Mucosa of rectum (tissue), 2 donors: ENCODE results near the gene NLRX1.
"Not testable (repeated sequence)": the region's sequence is repeated elsewhere in the genome, so short reads cannot be mapped to it uniquely, and the experiment has no call there.

Experiments used
- H3K27ac ChIP-seq, 2 donors: one replicate each; pipeline ENCODE4 v1.7.0; 2013; ENCODE audit warnings: inconsistent platforms in 2 of 2, low read depth in 2 of 2, low read length in 2 of 2
- H3K27me3 ChIP-seq, 2 donors: one replicate each; pipeline ENCODE4 v1.7.0; 2013; ENCODE audit warnings: low read length in 2 of 2; ENCODE audit not compliant: control insufficient read depth in 2 of 2, insufficient read depth in 2 of 2
- H3K36me3 ChIP-seq, 2 donors: one replicate each; pipeline ENCODE4 v1.7.0; 2013; ENCODE audit warnings: low read length in 2 of 2; ENCODE audit not compliant: control insufficient read depth in 2 of 2, insufficient read depth in 2 of 2
- H3K4me1 ChIP-seq, 2 donors: one replicate each; pipeline ENCODE4 v1.7.0; 2013; ENCODE audit warnings: low read length in 2 of 2, mild to moderate bottlenecking in 1 of 2; ENCODE audit not compliant: control insufficient read depth in 2 of 2, insufficient read depth in 2 of 2
- H3K4me3 ChIP-seq, 2 donors: one replicate each; pipeline ENCODE4 v1.7.0; 2013; ENCODE audit warnings: low read length in 2 of 2
- H3K9ac ChIP-seq, 2 donors: one replicate each; pipeline ENCODE4 v1.7.0; 2013; ENCODE audit warnings: low read length in 2 of 2, low read depth in 1 of 2, mild to moderate bottlenecking in 1 of 2
- H3K9me3 ChIP-seq, 2 donors: one replicate each; pipeline ENCODE4 v1.7.0; 2013; ENCODE audit warnings: low read length in 2 of 2; ENCODE audit not compliant: control insufficient read depth in 2 of 2
- donor health status: healthy.
- donor health status: Normal muscosa, but diverticular disease.

NLRX1 gene

GRCh38 chr11:119167077-119167458 lies 1.5 kb upstream of the NLRX1 start:
- not testable (repeated sequence) for H3K4me3 ChIP-seq, H3K27me3 ChIP-seq, H3K36me3 ChIP-seq, H3K27ac ChIP-seq, H3K9ac ChIP-seq, H3K9me3 ChIP-seq
- peaks cover 9 to 11% of the 10 kb centered on the region in 2 donors for H3K4me1 ChIP-seq

- Histone ChIP-seq H3K9me3 (no peaks in the 10 kb centered on the region), H3K36me3 (no peaks in the 10 kb centered on the region), H3K27ac (peak overlapping the region; percentile 83 to 86), H3K4me1 (peaks cover 9 to 11% of the 10 kb centered on the region in 2 donors), H3K9ac (peak overlapping the region in 1 of 2 donors; percentile 86), H3K27me3 (no peaks in the 10 kb centered on the region), H3K4me3 (peak overlapping the region; percentile 84 to 86)
These were observed 592 bp upstream of the NLRX1 start for GRCh38 chr11:119167933-119168332.

- H3K27me3 ChIP-seq, result no peaks in the 10 kb centered on the region
- H3K9me3 ChIP-seq, result no peaks in the 10 kb centered on the region
- peak overlapping the region; percentile 81 to 86 for H3K9ac ChIP-seq
- H3K4me1 ChIP-seq, result peaks cover 9 to 11% of the 10 kb centered on the region in 2 donors
- peak overlapping the region; percentile 84 to 86 for H3K4me3 ChIP-seq
- H3K36me3 ChIP-seq, result peaks cover 2 to 4% of the 10 kb centered on the region in 2 donors
- H3K27ac ChIP-seq, result peak overlapping the region; percentile 83 to 86
These were observed 776 bp downstream of the NLRX1 start for GRCh38 chr11:119169282-119169719.

GRCh38 chr11:119172513-119172912 lies 4.0 kb downstream of the NLRX1 start:
- Histone ChIP-seq H3K9me3 (no peaks in the 10 kb centered on the region), H3K4me3 (no peak overlapping the region), H3K9ac (no peak overlapping the region), H3K36me3 (peaks cover 12 to 14% of the 10 kb centered on the region in 2 donors), H3K4me1 (peaks cover 9 to 11% of the 10 kb centered on the region in 2 donors), H3K27me3 (no peaks in the 10 kb centered on the region), H3K27ac (no peak overlapping the region)

- H3K36me3 ChIP-seq, result peaks cover 12 to 14% of the 10 kb centered on the region in 2 donors
These were observed 4.9 kb downstream of the NLRX1 start for GRCh38 chr11:119173453-119173852.

GRCh38 chr11:119175493-119176077 lies 7.1 kb downstream of the NLRX1 start:
- H3K9me3 ChIP-seq, result no peaks in the 10 kb centered on the region
- H3K36me3 ChIP-seq, result peaks cover 19% of the 10 kb centered on the region in 2 donors
- no peaks in the 10 kb centered on the region for H3K27me3 ChIP-seq
- H3K4me3 ChIP-seq, result no peak overlapping the region
- no peaks in the 10 kb centered on the region for H3K4me1 ChIP-seq
- H3K9ac ChIP-seq, result no peak overlapping the region
- H3K27ac ChIP-seq, result no peak overlapping the region

More at GRCh38 chr11:119173453-119173852, 4.9 kb downstream of the NLRX1 start:
- H3K27ac ChIP-seq, result no peak overlapping the region
- no peaks in the 10 kb centered on the region for H3K27me3 ChIP-seq
- H3K4me1 ChIP-seq, result peaks cover 4 to 5% of the 10 kb centered on the region in 2 donors
- H3K4me3 ChIP-seq, result no peak overlapping the region
- no peak overlapping the region for H3K9ac ChIP-seq
- no peaks in the 10 kb centered on the region for H3K9me3 ChIP-seq

- Histone ChIP-seq H3K9ac (no peak overlapping the region), H3K36me3 (peaks cover 19 to 23% of the 10 kb centered on the region in 2 donors), H3K9me3 (no peaks in the 10 kb centered on the region), H3K4me3 (no peak overlapping the region), H3K4me1 (no peaks in the 10 kb centered on the region), H3K27me3 (no peaks in the 10 kb centered on the region), H3K27ac (no peak overlapping the region)
These were observed 9.7 kb downstream of the NLRX1 start for GRCh38 chr11:119178166-119178680.

GRCh38 chr11:119179342-119179741 lies 10.8 kb downstream of the NLRX1 start:
- H3K9ac ChIP-seq, result no peak overlapping the region
- no peaks in the 10 kb centered on the region for H3K4me1 ChIP-seq
- peaks cover 15 to 25% of the 10 kb centered on the region in 2 donors for H3K36me3 ChIP-seq
- H3K4me3 ChIP-seq, result no peak overlapping the region
- H3K9me3 ChIP-seq, result no peaks in the 10 kb centered on the region
- H3K27ac ChIP-seq, result no peak overlapping the region
- no peaks in the 10 kb centered on the region for H3K27me3 ChIP-seq

GRCh38 chr11:119179983-119180382 lies 11.5 kb downstream of the NLRX1 start:
- Histone ChIP-seq H3K9me3 (no peaks in the 10 kb centered on the region), H3K36me3 (peaks cover 8 to 19% of the 10 kb centered on the region in 2 donors), H3K4me3 (no peak overlapping the region), H3K27ac (no peak overlapping the region), H3K9ac (no peak overlapping the region), H3K27me3 (no peaks in the 10 kb centered on the region), H3K4me1 (peaks cover 0 to 2% of the 10 kb centered on the region in 2 donors)

- no peaks in the 10 kb centered on the region for H3K9me3 ChIP-seq
- H3K27ac ChIP-seq, result no peak overlapping the region
- H3K9ac ChIP-seq, result no peak overlapping the region
- no peaks in the 10 kb centered on the region for H3K27me3 ChIP-seq
- H3K4me1 ChIP-seq, result peaks cover under 1 to 2% of the 10 kb centered on the region in 2 donors
- no peak overlapping the region for H3K4me3 ChIP-seq
- H3K36me3 ChIP-seq, result peaks cover 7 to 14% of the 10 kb centered on the region in 2 donors
These were observed 12.5 kb downstream of the NLRX1 start for GRCh38 chr11:119180729-119181676.
